Fibroblast of mammary gland (primary cell): ENCODE measurements around the gene ARPC5L.

Experiments used
- DNase-seq: peaks from one replicate; pipeline ENCODE4 v3.0.0-alpha.2; 2010; ENCODE audit warnings: low read depth
- H3K4me3 ChIP-seq: 2 replicates; pipeline ENCODE4 v1.5.1; 2011; ENCODE audit warnings: low read depth, mild to moderate bottlenecking, low read length, moderate library complexity; ENCODE audit not compliant: control insufficient read depth
- CTCF ChIP-seq: conservative IDR thresholded peaks from 2 replicates; pipeline ENCODE4 v1.5.1; 2011; ENCODE audit warnings: low read depth, low read length, inconsistent platforms; ENCODE audit not compliant: control insufficient read depth, insufficient read depth

Gene ARPC5L

GRCh38 chr9:124818431-124819281, 43.3 kb upstream of the ARPC5L start:
- peak; percentile 35 for DNase-seq
- TF ChIP-seq CTCF = no peak
- no peak overlapping the region for H3K4me3 ChIP-seq

- no peak overlapping the region for H3K4me3 ChIP-seq
- DNase-seq = no peak
Observed at GRCh38 chr9:124820698-124821623, 41.0 kb upstream of the ARPC5L start.

GRCh38 chr9:124828489-124829333, 33.2 kb upstream of the ARPC5L start:
- TF ChIP-seq CTCF = no peak
- DNase-seq = no peak
- H3K4me3 ChIP-seq = no peak overlapping the region

More at GRCh38 chr9:124820698-124821623, 41.0 kb upstream of the ARPC5L start:
- no peak for TF ChIP-seq CTCF

GRCh38 chr9:124829334-124829669, 32.6 kb upstream of the ARPC5L start:
- TF ChIP-seq CTCF = no peak
- DNase-seq = no peak
- no peak overlapping the region for H3K4me3 ChIP-seq

GRCh38 chr9:124830593-124830992, 31.3 kb upstream of the ARPC5L start:
- DNase-seq = no peak
- TF ChIP-seq CTCF = no peak
- no peak overlapping the region for H3K4me3 ChIP-seq

- no peak overlapping the region for H3K4me3 ChIP-seq
- no peak for TF ChIP-seq CTCF
- DNase-seq = no peak
Observed at GRCh38 chr9:124831642-124832364, 30.1 kb upstream of the ARPC5L start.
